ENCODE results near the gene USP34. TPM values are rescaled to one million over a fixed set of nuclear protein-coding genes. Genes with fewer than 3 reads are reported as not detected.

Gene USP34
- total RNA-seq, 1 experiment from 2014 or later = 76.3 TPM

- intact Hi-C loops (cut with micrococcal nuclease) = no loop called here
- no peak for ATAC-seq
- POLR2A ChIA-PET = no interaction called here
- Histone ChIP-seq H3K9me2 (ENCODE audit: insufficient read depth) (no peaks in the 10 kb centered on the region), H2AFZ (ENCODE audit: low read depth, low read length, poor library complexity, severe bottlenecking) (no peak overlapping the region), H3K9me3 (ENCODE audit: control insufficient read depth in 1 of 2, insufficient read depth in 1 of 2, low read depth in 1 of 2, low read length in 2 of 2) (no peaks in the 10 kb centered on the region), H3K79me2 (ENCODE audit: insufficient read depth, low read length) (0 out of 2 replicates have a peak, but pooled peaks cover 3% of the 10 kb centered on the region), H3K27me3 (ENCODE audit: insufficient read depth, low read length) (no peaks in the 10 kb centered on the region), H4K20me1 (ENCODE audit: insufficient read depth) (no peaks in the 10 kb centered on the region; the same call in 1 of the 2 replicates), H3K27ac (ENCODE audit: low read depth, low read length) (no peak overlapping the region), H3K36me3 (ENCODE audit: control insufficient read depth in 1 of 2, insufficient read depth in 2 of 2, low read length in 2 of 2) (peaks cover 5 to 8% of the 10 kb centered on the region in 2 experiments), H3K9ac (ENCODE audit: low read length) (no peak overlapping the region), H3K4me2 (ENCODE audit: low read length) (no peak overlapping the region), H3K4me1 (ENCODE audit: control insufficient read depth in 1 of 2, insufficient read depth in 2 of 2, low read length in 2 of 2) (no peaks in the 10 kb centered on the region), H3K4me3 (replicated peaks in 1 of 2; ENCODE audit: low read depth in 1 of 2, low read length in 2 of 2) (no peak overlapping the region)
- no peak for TF ChIP-seq EZH2phosphoT487 (IDR thresholded peaks at IDR 0.05; ENCODE audit: borderline replicate concordance)
- no peak for TF ChIP-seq ZFX (IDR thresholded peaks at IDR 0.05)
- no peak for TF ChIP-seq SRF (IDR thresholded peaks at IDR 0.05; ENCODE audit: low read depth)
- no peak for TF ChIP-seq EZH2 (IDR thresholded peaks at IDR 0.05)
- no peak for TF ChIP-seq ZBTB33 (IDR thresholded peaks at IDR 0.05; ENCODE audit: extremely low read depth, insufficient replicate concordance, low read length)
- TF ChIP-seq SP1 (IDR thresholded peaks at IDR 0.05; ENCODE audit: low read depth) = no peak
- no peak for TF ChIP-seq FOSL1 (IDR thresholded peaks at IDR 0.05; ENCODE audit: low read depth)
- TF ChIP-seq POLR2A (IDR thresholded peaks at IDR 0.05; ENCODE audit: borderline replicate concordance, extremely low read depth, insufficient read depth, insufficient read length) = no peak
- no peak for TF ChIP-seq POLR2AphosphoS5 (IDR thresholded peaks at IDR 0.05; ENCODE audit: low read depth, low read length)
- no peak for TF ChIP-seq TCF7L2 (IDR thresholded peaks at IDR 0.05; ENCODE audit: borderline replicate concordance, extremely low read depth, insufficient read depth, insufficient read length)
- TF ChIP-seq YY1 (IDR thresholded peaks at IDR 0.05; ENCODE audit: extremely low read depth, insufficient replicate concordance, low read depth, low read length) = no peak
- no peak for TF ChIP-seq RAD21 (IDR thresholded peaks at IDR 0.05; ENCODE audit: low read depth)
- TF ChIP-seq ATF3 (IDR thresholded peaks at IDR 0.05) = no peak
- no peak for TF ChIP-seq SIN3A (IDR thresholded peaks at IDR 0.05; ENCODE audit: low read depth)
- TF ChIP-seq JUND (IDR thresholded peaks at IDR 0.05) = no peak
- no peak for DNase-seq (ENCODE audit: low read depth, low spot score)
- RAD21 ChIA-PET (ENCODE audit: low non-redundant PET in 1 of 2, low total read pairs in 2 of 2, uncharacterized antibody in 2 of 2, unreplicated experiment in 2 of 2) = no interaction called here
- no TSS peak for BruUV-seq (replicated peaks)
- CTCF ChIA-PET = no interaction called here
Measured at GRCh38 chr2:61272421-61273070, 198.3 kb downstream of the USP34 start.

Measured in HCT116 (cell line).